NB4 (cell line): Measurements from ENCODE around the gene MYO15A.

ENCODE experiments used
- DNase-seq: peaks from one replicate; pipeline ENCODE4 v3.0.0; 2010; ENCODE audit warnings: low read depth
- H3K4me3 ChIP-seq: one replicate; pipeline ENCODE4 v1.5.1; 2011; ENCODE audit warnings: mild to moderate bottlenecking, low read depth, low read length, moderate library complexity
- CTCF ChIP-seq: IDR thresholded peaks from one replicate; pipeline ENCODE4 v1.5.1; 2012; ENCODE audit warnings: low read depth, low read length
- MYC ChIP-seq: IDR thresholded peaks from 2 replicates; pipeline ENCODE4 v1.6.1; 2011; ENCODE audit warnings: low read depth, low read length
- POLR2A ChIP-seq: IDR thresholded peaks from 2 replicates; pipeline ENCODE4 v1.6.1; 2011; ENCODE audit warnings: mild to moderate bottlenecking; ENCODE audit not compliant: insufficient read length; ENCODE audit errors: extremely low read depth
- TF ChIP-seq, protein P1 (sequence below): IDR thresholded peaks from 2 replicates; pipeline ENCODE4 v1.6.1; 2011; ENCODE audit warnings: low read depth, low read length

Gene MYO15A

GRCh38 chr17:18166894-18167293 lies 58.3 kb downstream of the MYO15A start:
- peak; percentile 40 for DNase-seq
- TF ChIP-seq, protein P1, sequence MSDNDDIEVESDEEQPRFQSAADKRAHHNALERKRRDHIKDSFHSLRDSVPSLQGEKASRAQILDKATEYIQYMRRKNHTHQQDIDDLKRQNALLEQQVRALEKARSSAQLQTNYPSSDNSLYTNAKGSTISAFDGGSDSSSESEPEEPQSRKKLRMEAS, result peak; percentile 81
- TF ChIP-seq MYC (peak; percentile 41; the same call in 1 of the 2 replicates), CTCF (no peak), POLR2A (no peak)
- no peak overlapping the region for H3K4me3 ChIP-seq

DNA sequence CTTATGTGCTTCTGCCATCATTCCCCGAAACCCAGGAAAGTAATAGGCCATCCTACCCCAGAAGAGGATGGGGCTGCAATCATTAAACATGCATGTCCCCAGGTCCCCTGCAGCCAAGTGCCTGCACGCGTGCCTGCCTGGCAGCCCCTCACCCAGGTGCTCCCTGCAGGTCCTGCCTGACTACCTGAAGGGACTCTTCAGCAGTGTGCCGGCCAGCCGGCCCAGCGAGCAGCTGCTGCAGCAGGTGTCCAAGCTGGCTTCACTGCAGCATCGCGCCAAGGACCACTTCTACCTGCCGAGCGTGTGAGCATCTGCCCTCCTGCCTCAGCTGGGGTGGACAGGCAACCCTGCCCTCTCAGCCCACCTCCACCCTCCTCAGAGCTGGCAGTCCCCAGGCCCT lies 58.9 kb downstream of the MYO15A start:
- no peak for TF ChIP-seq MYC
- TF ChIP-seq CTCF, result no peak
- TF ChIP-seq, protein P1, result no peak
- no peak for TF ChIP-seq POLR2A
- H3K4me3 ChIP-seq, result no peak overlapping the region
- DNase-seq, result no peak

DNA sequence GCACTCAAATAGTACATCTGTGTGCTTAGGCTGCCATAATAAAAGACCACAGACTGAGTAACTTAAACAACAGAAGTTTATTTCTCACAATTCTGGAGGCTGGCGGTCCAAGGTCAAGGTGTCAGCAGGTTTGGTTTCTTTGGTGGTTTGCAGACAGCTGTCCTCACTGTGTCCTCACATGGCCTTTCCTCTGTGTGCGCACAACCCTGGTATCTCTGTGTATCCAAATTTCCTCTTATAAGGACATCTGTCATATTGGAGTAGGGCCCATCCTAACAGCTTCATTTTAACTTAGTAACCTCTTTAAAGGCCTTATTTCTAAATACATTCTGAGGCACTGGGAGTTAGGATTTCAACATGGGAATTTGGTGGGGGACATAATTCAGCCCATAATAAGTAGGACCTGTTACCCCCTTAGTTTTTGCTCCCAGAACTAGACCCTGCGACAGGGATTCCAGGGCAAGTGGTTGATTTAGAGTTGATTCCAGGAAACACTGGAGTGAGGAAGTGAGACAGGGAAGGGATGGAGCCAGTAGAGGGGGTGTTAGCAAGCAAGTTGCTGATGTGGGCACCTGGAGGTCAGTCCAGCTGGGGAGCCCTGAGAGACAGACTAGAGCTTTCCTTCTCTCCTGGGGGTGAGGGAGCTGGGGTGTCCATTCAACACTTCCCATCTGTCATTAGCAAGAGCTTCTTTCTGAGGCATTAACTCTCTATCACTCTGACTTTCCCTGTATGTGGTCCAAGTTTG lies 64.1 kb downstream of the MYO15A start:
- DNase-seq, result no peak
- TF ChIP-seq POLR2A (no peak), MYC (no peak), CTCF (no peak)
- TF ChIP-seq, protein P1, result no peak

GRCh38 chr17:18173740-18174139 lies 65.2 kb downstream of the MYO15A start:
- TF ChIP-seq, protein P1, result no peak
- TF ChIP-seq POLR2A (no peak), CTCF (no peak), MYC (no peak)
- no peak for DNase-seq
- no peak overlapping the region for H3K4me3 ChIP-seq

More for the DNA sequence above, 64.1 kb downstream of the MYO15A start:
- H3K4me3 ChIP-seq, result no peak overlapping the region

GRCh38 chr17:18176176-18176575 lies 67.6 kb downstream of the MYO15A start:
- DNase-seq, result peak; percentile 68

More at GRCh38 chr17:18176176-18176575, 67.6 kb downstream of the MYO15A start:
- H3K4me3 ChIP-seq, result no peak overlapping the region
- TF ChIP-seq CTCF (no peak), MYC (peak; percentile 55), POLR2A (no peak)
- TF ChIP-seq, protein P1, result peak; percentile 91
